HepG2 (cell line): ENCODE data around the gene DPEP3. TPM values are rescaled to one million over a fixed set of nuclear protein-coding genes. Genes with fewer than 3 reads are reported as not detected.

Experiments
- ATAC-seq: fragments of 200-7000 bp; cut with Tn5 transposase; 3 replicates; pipeline ENCODE4 v1.9.1; 2020; ENCODE audit warnings: mild to moderate bottlenecking, moderate library complexity
- BruUV-seq: library from RNA; stranded (reverse); fragments of 400-500 nt; replicated peaks from 2 replicates; lab custom pipeline; 2021; lab: Mats Ljungman, UMichigan
- CTCF ChIA-PET: fragments of 300-600 bp; formaldehyde crosslinking; extraction: SDS; loops from one replicate; lab custom pipeline; 2021; ENCODE audit warnings: low total read pairs, inconsistent platforms, low intra/inter-chr PET ratio; lab: Yijun Ruan, JAX
- POLR2A ChIA-PET: fragments of 350-600 bp; sonication (Branson Sonifier 250); formaldehyde crosslinking; loops from one replicate; lab custom pipeline; 2020; ENCODE audit warnings: antibody characterized with exemption, inconsistent platforms; lab: Yijun Ruan, JAX
- DNase-seq: peaks from one replicate; pipeline ENCODE4 v3.0.0-alpha.2; 2015; ENCODE audit warnings: low spot score
- FAIRE-seq: peaks from 3 replicates; lab custom pipeline; 2011; peaks lifted over from hg19 to GRCh38; lab: Jason Lieb, UNC
- H2AFZ ChIP-seq: one replicate; pipeline ENCODE4 v1.6.1; 2011; ENCODE audit warnings: low read length, inconsistent platforms
- H3K27ac ChIP-seq: fragments of 300-600 bp; 3 replicates; pipeline ENCODE4 v1.8.0; 2011; ENCODE audit warnings: mixed run types, mild to moderate bottlenecking, mixed read lengths, low read length, inconsistent platforms; ENCODE audit not compliant: insufficient read depth; ENCODE audit errors: extremely low read length
- H3K27me3 ChIP-seq, 2 experiments: fragments of 200-600 bp in 1 of 2; 2 replicates in 1 of 2; 3 replicates in 1 of 2; pipeline versions ENCODE4 v1.6.0 to v1.8.0; 2011; ENCODE audit warnings: low read length in 2 of 2, mild to moderate bottlenecking in 2 of 2, moderate library complexity in 2 of 2, inconsistent platforms in 1 of 2; ENCODE audit not compliant: insufficient read depth in 2 of 2, control insufficient read depth in 1 of 2
- H3K36me3 ChIP-seq, 2 experiments: fragments of 200-600 bp in 1 of 2; replicated peaks in 1 of 2; 2 replicates in 1 of 2; 3 replicates in 1 of 2; pipeline versions ENCODE4 v1.5.1 to v1.8.0; 2011; ENCODE audit warnings: low read length in 2 of 2, inconsistent platforms in 1 of 2; ENCODE audit not compliant: insufficient read depth in 2 of 2, control insufficient read depth in 1 of 2
- H3K4me1 ChIP-seq: 2 replicates; pipeline ENCODE4 v1.5.1; 2012; ENCODE audit warnings: low read length, inconsistent platforms; ENCODE audit not compliant: insufficient read depth
- H3K4me2 ChIP-seq: 2 replicates; pipeline ENCODE4 v1.6.0; 2011; ENCODE audit warnings: low read depth, low read length, inconsistent platforms
- H3K4me3 ChIP-seq, 3 experiments: fragments of 200-600 bp in 1 of 3; sonication (generic), shearing (Covaris generic) in 1 of 3; replicated peaks in 1 of 3; 2 replicates each; pipeline ENCODE4 v1.5.1; 2011 to 2016; ENCODE audit warnings: low read length in 3 of 3, inconsistent platforms in 2 of 3, low read depth in 2 of 3, mild to moderate bottlenecking in 2 of 3, control low read depth in 1 of 3, mixed read lengths in 1 of 3; ENCODE audit not compliant: insufficient read depth in 1 of 3
- H3K79me2 ChIP-seq: one replicate; pipeline ENCODE4 v1.6.1; 2011; ENCODE audit warnings: low read length, inconsistent platforms; ENCODE audit not compliant: insufficient read depth
- H3K9ac ChIP-seq: 2 replicates; pipeline ENCODE4 v1.6.0; 2011; ENCODE audit warnings: mild to moderate bottlenecking, low read depth, low read length, inconsistent platforms; ENCODE audit not compliant: insufficient read depth
- H3K9me3 ChIP-seq: 2 replicates; pipeline ENCODE4 v1.5.1; 2012; ENCODE audit warnings: mild to moderate bottlenecking, low read length
- H4K20me1 ChIP-seq: 2 replicates; pipeline ENCODE4 v1.6.0; 2011; ENCODE audit warnings: inconsistent platforms, mild to moderate bottlenecking, low read length, moderate library complexity; ENCODE audit not compliant: insufficient read depth
- CREB1 ChIP-seq, 2 experiments: fragments of 450-650 bp in 1 of 2; IDR thresholded peaks; 2 replicates each; pipeline ENCODE4 v1.6.1; 2016 to 2017; ENCODE audit warnings: control low read depth in 1 of 2, mild to moderate bottlenecking in 1 of 2, missing compliant biosample characterization in 1 of 2, missing genetic modification characterization in 1 of 2
- CREBL2 ChIP-seq: sonication (generic); formaldehyde crosslinking; IDR thresholded peaks from 2 replicates; pipeline ENCODE4 v1.8.1; 2023; ENCODE audit warnings: missing genetic modification reagents, mild to moderate bottlenecking, borderline replicate concordance
- DMAP1 ChIP-seq: IDR thresholded peaks from 2 replicates; pipeline ENCODE4 v1.6.1; 2016
- GZF1 ChIP-seq: sonication (generic); formaldehyde crosslinking; IDR thresholded peaks from 2 replicates; pipeline ENCODE4 v1.5.1; 2020; ENCODE audit warnings: mild to moderate bottlenecking, missing genetic modification reagents
- HBP1 ChIP-seq: IDR thresholded peaks from 2 replicates; pipeline ENCODE4 v1.6.1; 2016; ENCODE audit warnings: low read depth, control low read depth
- HDAC1 ChIP-seq: sonication (generic); formaldehyde crosslinking; IDR thresholded peaks from 2 replicates; pipeline ENCODE4 v1.5.1; 2020; ENCODE audit warnings: mild to moderate bottlenecking, missing genetic modification reagents
- ISL2 ChIP-seq: sonication (generic); formaldehyde crosslinking; IDR thresholded peaks from 2 replicates; pipeline ENCODE4 v1.5.0; 2020; ENCODE audit warnings: missing genetic modification reagents
- MED8 ChIP-seq: sonication (generic); formaldehyde crosslinking; IDR thresholded peaks from 2 replicates; pipeline ENCODE4 v1.8.1; 2023; ENCODE audit warnings: mild to moderate bottlenecking, missing genetic modification reagents; ENCODE audit not compliant: insufficient replicate concordance
- MZF1 ChIP-seq: sonication (generic); formaldehyde crosslinking; IDR thresholded peaks from 2 replicates; pipeline ENCODE4 v1.8.1; 2023; ENCODE audit warnings: mild to moderate bottlenecking, missing genetic modification reagents, borderline replicate concordance
- ONECUT2 ChIP-seq: sonication (generic); formaldehyde crosslinking; IDR thresholded peaks from 2 replicates; pipeline ENCODE4 v1.4.0; 2020; ENCODE audit warnings: missing genetic modification reagents
- PRMT3 ChIP-seq: sonication (generic); formaldehyde crosslinking; IDR thresholded peaks from 2 replicates; pipeline ENCODE4 v1.8.1; 2022; ENCODE audit warnings: low read depth, mild to moderate bottlenecking, moderate library complexity, missing genetic modification reagents, borderline replicate concordance
- RFXANK ChIP-seq: IDR thresholded peaks from 2 replicates; pipeline ENCODE4 v1.6.1; 2016
- RFXAP ChIP-seq: sonication (generic); formaldehyde crosslinking; IDR thresholded peaks from 2 replicates; pipeline ENCODE4 v1.4.0; 2020; ENCODE audit warnings: missing genetic modification reagents, borderline replicate concordance
- SAP130 ChIP-seq: IDR thresholded peaks from 2 replicates; pipeline ENCODE4 v1.6.1; 2016; ENCODE audit warnings: low read depth
- TEAD3 ChIP-seq: optimal IDR thresholded peaks from 2 replicates; pipeline ENCODE3; 2016; ENCODE audit warnings: borderline replicate concordance
- TOPORS ChIP-seq: sonication (generic); formaldehyde crosslinking; IDR thresholded peaks from 2 replicates; pipeline ENCODE4 v1.8.0; 2023; ENCODE audit warnings: mild to moderate bottlenecking, missing genetic modification reagents
- ZNF10 ChIP-seq: sonication (generic); formaldehyde crosslinking; IDR thresholded peaks from 2 replicates; pipeline ENCODE4 v1.4.0; 2020; ENCODE audit warnings: mild to moderate bottlenecking, low read depth, missing genetic modification reagents, borderline replicate concordance
- ZNF317 ChIP-seq: sonication (generic); formaldehyde crosslinking; IDR thresholded peaks from 2 replicates; pipeline ENCODE4 v1.5.0; 2020; ENCODE audit warnings: mild to moderate bottlenecking, missing genetic modification reagents
- ZNF615 ChIP-seq: sonication (generic); formaldehyde crosslinking; IDR thresholded peaks from 2 replicates; pipeline ENCODE4 v1.5.0; 2020; ENCODE audit warnings: mild to moderate bottlenecking, missing genetic modification reagents, borderline replicate concordance
- WGBS: methylation state at CpG from one replicate; pipeline ENCODE4 v1.1.6; 2017; ENCODE audit warnings: low lambda C conversion rate; 5-methylcytosine and 5-hydroxymethylcytosine counted together
- in situ Hi-C: cut with HindIII; loops from 2 replicates; pipeline ENCODE4 v1.10.0; 2017; ENCODE audit warnings: low pct_unique_long_range_greater_than_20kb; ENCODE audit not compliant: extremely low pct_ligation_motif_present
- intact Hi-C: fragments of 100-400 bp; cut with micrococcal nuclease; formaldehyde crosslinking; loops from one replicate; pipeline ENCODE4 v1.10.0; 2022; ENCODE audit not compliant: unreplicated experiment
- polyA plus RNA-seq, 8 experiments: library from polyadenylated mRNA; depleted of rRNA in 3 of 8; stranded (reverse) in 7 of 8; unstranded in 1 of 8; fragments of >200 nt; fragmentation: Illumina TruSeq in 4 of 8; extraction: Trizol in 4 of 8; gene quantifications; 2 replicates each; pipeline versions ENCODE4 v1.2.1 to v1.2.3, GENCODE V29; 2011 to 2016; ENCODE audit warnings: low read depth in 4 of 8, missing spikeins in 1 of 8, mixed read lengths in 1 of 8; ENCODE audit not compliant: insufficient read depth in 1 of 8
- total RNA-seq, 5 experiments: library from RNA; depleted of rRNA; stranded (reverse); fragments of >200 nt; fragmentation: Illumina TruSeq; extraction: Trizol; gene quantifications; 2 replicates each; pipeline ENCODE4 v1.2.3, GENCODE V29; 2016; ENCODE audit warnings: low read depth in 1 of 5

DPEP3 gene
- total and polyA plus RNA-seq, 2 of the 13 experiments (the other 11 are each of a cell fraction or from before 2014, with no cell fraction given), result not detected

GRCh38 chr16:67967958-67968399 is 12.3 kb downstream of the DPEP3 start (continued):
- 0 out of 2 replicates have a peak, but pooled peaks have one; percentile 43 for TF ChIP-seq ZNF10 (CRISPR knock-in tag)
- TF ChIP-seq CREB1 (IDR thresholded peaks at IDR 0.05), result no peak
- TF ChIP-seq CREB1 (CRISPR knock-in tag; IDR thresholded peaks at IDR 0.05), result no peak
- TF ChIP-seq ISL2 (CRISPR knock-in tag), result no peak
- 0 out of 2 replicates have a peak, but pooled peaks have one; percentile 12 for TF ChIP-seq DMAP1 (CRISPR knock-in tag)

GRCh38 chr16:67967183-67967957 is 12.9 kb downstream of the DPEP3 start:
- peak overlapping the region; percentile 75 for H3K27ac ChIP-seq
- intact Hi-C loops, result no loop called here
- peaks cover 7 to 12% of the 10 kb centered on the region in 2 experiments for H3K36me3 ChIP-seq
- CTCF ChIA-PET, result no interaction called here
- peak overlapping the region; percentile 92 for H3K4me2 ChIP-seq
- no peak overlapping the region for H2AFZ ChIP-seq
- BruUV-seq, result TSS peak; percentile 50
- peaks cover 16% of the 10 kb centered on the region for H4K20me1 ChIP-seq
- DNase-seq (no peak), ATAC-seq (no peak), FAIRE-seq (peak; percentile 53)
- H3K4me1 ChIP-seq, result peaks cover 62% of the 10 kb centered on the region
- H3K9me3 ChIP-seq, result no peaks in the 10 kb centered on the region
- 7% methylated on average over 18 of the region's 18 CpGs for WGBS
- peak overlapping the region; percentile 89 to 91 (median 90) for H3K4me3 ChIP-seq
- H3K79me2 ChIP-seq, result peaks cover 62% of the 10 kb centered on the region
- H3K27me3 ChIP-seq, result no peaks in the 10 kb centered on the region; a peak in 1 of 5 replicates
- H3K9ac ChIP-seq, result peak overlapping the region; percentile 97
- POLR2A ChIA-PET, result interaction anchor here (0.6 to 12.9 kb wide), 20 partner anchors 8 to 405 kb away, joined by 3 to 226 read pairs (median 10); partner anchors contain the start of genes CTCF, CTRL, DDX28 and DPEP2
- in situ Hi-C loops, result no loop called here
- TF ChIP-seq TEAD3 (CRISPR knock-in tag) (peak; percentile 8), MZF1 (CRISPR knock-in tag) (no peak), TOPORS (0 out of 2 replicates have a peak, but pooled peaks have one; percentile 24), ZNF317 (CRISPR knock-in tag) (peak; percentile 63), HDAC1 (peak; percentile 42; the same call in 1 of the 2 replicates), ZNF615 (CRISPR knock-in tag) (0 out of 2 replicates have a peak, but pooled peaks have one; percentile 30), PRMT3 (CRISPR knock-in tag) (0 out of 2 replicates have a peak, but pooled peaks have one; percentile 13), GZF1 (CRISPR knock-in tag) (0 out of 2 replicates have a peak, but pooled peaks have one; percentile 26), RFXAP (CRISPR knock-in tag) (no peak; the same call in 1 of the 2 replicates), ONECUT2 (CRISPR knock-in tag) (0 out of 2 replicates have a peak, but pooled peaks have one; percentile 10), MED8 (peak; percentile 33), CREBL2 (CRISPR knock-in tag) (0 out of 2 replicates have a peak, but pooled peaks have one; percentile 28), RFXANK (CRISPR knock-in tag) (no peak), SAP130 (CRISPR knock-in tag) (peak; percentile 62; the same call in 1 of the 2 replicates), HBP1 (CRISPR knock-in tag) (peak; percentile 18; the same call in 1 of the 2 replicates)
